ENCODE measurements around the gene SLC7A14. TPM values are rescaled to one million over a fixed set of nuclear protein-coding genes. Genes with fewer than 3 reads are reported as not detected.

SLC7A14 gene
- total and polyA plus RNA-seq, 10 of the 15 experiments (the other 5 are each of a cell fraction or from before 2014, with no cell fraction given): not detected

DNA sequence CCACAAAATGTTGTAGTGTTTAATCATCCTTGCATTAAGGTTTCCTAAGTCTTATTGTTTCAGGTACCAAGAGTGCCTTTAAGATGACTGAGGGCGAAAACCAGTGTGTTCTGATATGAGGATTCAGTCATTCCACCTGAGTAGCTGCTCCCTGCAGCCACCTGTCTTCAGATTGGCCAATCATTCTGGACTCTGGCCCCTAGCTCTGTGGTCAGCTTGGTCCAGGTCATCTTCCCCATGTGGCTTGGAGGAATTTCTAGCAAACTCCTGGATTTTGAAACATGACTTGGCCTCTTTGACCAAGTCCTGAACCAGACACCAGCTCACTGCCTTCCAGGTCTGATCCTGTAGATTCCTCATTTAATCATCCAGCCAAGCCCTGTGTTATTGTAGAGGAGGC is 7.8 kb upstream of the SLC7A14 start (continued):
- TF ChIP-seq, protein P1, sequence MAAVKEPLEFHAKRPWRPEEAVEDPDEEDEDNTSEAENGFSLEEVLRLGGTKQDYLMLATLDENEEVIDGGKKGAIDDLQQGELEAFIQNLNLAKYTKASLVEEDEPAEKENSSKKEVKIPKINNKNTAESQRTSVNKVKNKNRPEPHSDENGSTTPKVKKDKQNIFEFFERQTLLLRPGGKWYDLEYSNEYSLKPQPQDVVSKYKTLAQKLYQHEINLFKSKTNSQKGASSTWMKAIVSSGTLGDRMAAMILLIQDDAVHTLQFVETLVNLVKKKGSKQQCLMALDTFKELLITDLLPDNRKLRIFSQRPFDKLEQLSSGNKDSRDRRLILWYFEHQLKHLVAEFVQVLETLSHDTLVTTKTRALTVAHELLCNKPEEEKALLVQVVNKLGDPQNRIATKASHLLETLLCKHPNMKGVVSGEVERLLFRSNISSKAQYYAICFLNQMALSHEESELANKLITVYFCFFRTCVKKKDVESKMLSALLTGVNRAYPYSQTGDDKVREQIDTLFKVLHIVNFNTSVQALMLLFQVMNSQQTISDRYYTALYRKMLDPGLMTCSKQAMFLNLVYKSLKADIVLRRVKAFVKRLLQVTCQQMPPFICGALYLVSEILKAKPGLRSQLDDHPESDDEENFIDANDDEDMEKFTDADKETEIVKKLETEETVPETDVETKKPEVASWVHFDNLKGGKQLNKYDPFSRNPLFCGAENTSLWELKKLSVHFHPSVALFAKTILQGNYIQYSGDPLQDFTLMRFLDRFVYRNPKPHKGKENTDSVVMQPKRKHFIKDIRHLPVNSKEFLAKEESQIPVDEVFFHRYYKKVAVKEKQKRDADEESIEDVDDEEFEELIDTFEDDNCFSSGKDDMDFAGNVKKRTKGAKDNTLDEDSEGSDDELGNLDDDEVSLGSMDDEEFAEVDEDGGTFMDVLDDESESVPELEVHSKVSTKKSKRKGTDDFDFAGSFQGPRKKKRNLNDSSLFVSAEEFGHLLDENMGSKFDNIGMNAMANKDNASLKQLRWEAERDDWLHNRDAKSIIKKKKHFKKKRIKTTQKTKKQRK (IDR thresholded peaks at IDR 0.05; ENCODE audit: low read depth, low read length): no peak

DNA sequence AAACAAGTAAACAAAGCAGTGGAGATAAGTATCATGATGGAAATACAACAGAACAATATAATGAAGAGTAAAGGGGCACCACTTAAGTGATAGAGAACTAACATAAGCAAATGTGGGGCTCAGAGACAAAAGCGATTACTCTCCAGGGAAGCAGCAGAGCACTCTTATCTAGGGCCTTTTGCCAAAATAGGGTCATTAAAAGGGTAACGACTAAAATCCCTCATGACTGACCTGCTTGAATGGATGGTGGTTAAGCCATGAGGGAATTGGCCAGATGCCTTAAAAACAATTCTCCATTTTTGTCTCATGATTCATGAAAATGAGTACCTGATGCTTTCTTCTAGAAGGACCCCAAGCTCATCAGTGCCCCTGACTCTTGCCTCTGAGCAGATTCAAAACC is 3.2 kb upstream of the SLC7A14 start:
- ATAC-seq (no peak), FAIRE-seq (no peak), DNase-seq (ENCODE audit: low read depth, low spot score) (no peak)
- RAD21 ChIA-PET (ENCODE audit: unreplicated experiment): no interaction called here
- CTCF ChIA-PET: no interaction called here
- in situ Hi-C loops (cut with MboI) (no loop called here), intact Hi-C loops (cut with micrococcal nuclease; ENCODE audit: unreplicated experiment) (no loop called here)
- H3K27me3 ChIP-seq (replicated peaks in 1 of 2; ENCODE audit: control insufficient read depth in 2 of 2, insufficient read depth in 2 of 2, low read length in 1 of 2): peaks cover 2 to 11% of the 10 kb centered on the region in 2 experiments
- H3K27ac ChIP-seq (ENCODE audit: control insufficient read depth, insufficient read depth): no peak overlapping the region
- H3K4me2 ChIP-seq (ENCODE audit: control insufficient read depth, insufficient read depth): no peak overlapping the region
- no peaks in the 10 kb centered on the region for H3K4me1 ChIP-seq (ENCODE audit: control insufficient read depth, insufficient read depth, low read length)
- no peak overlapping the region for H3K9ac ChIP-seq (ENCODE audit: control insufficient read depth, insufficient read depth, low read length)
- WGBS (ENCODE audit: insufficient coverage, insufficient replicate concordance, low lambda C conversion rate, missing lambda C conversion rate): 45% methylated on average over 2 of the region's 2 CpGs
- peaks cover 4% of the 10 kb centered on the region; the same call in 2 of the 3 replicates for H3K9me3 ChIP-seq (replicated peaks; ENCODE audit: control insufficient read depth, insufficient read depth, low read length)
- no peaks in the 10 kb centered on the region for H3K36me3 ChIP-seq (ENCODE audit: control insufficient read depth in 2 of 2, insufficient read depth in 2 of 2, low read length in 1 of 2)
- SMC1A ChIA-PET (ENCODE audit: uncharacterized antibody, unreplicated experiment): interaction anchor here (0.9 kb wide), 1 partner anchor 139 kb away, joined by 3 read pairs; no protein-coding TSS in a partner anchor
- H3K4me3 ChIP-seq: no peak overlapping the region
- POLR2A ChIA-PET: no interaction called here
- BruUV-seq (replicated peaks): no TSS peak
- H4K20me1 ChIP-seq (ENCODE audit: control insufficient read depth, insufficient read depth): no peaks in the 10 kb centered on the region
- H3K79me2 ChIP-seq (ENCODE audit: control insufficient read depth, insufficient read depth, low read length): no peaks in the 10 kb centered on the region
- H2AFZ ChIP-seq (ENCODE audit: control insufficient read depth, low read depth, low read length): no peak overlapping the region
- TF ChIP-seq NRF1 (conservative IDR thresholded peaks at IDR 0.05; ENCODE audit: low read depth, low read length) (no peak), IKZF1 (conservative IDR thresholded peaks at IDR 0.05) (no peak), KLF5 (IDR thresholded peaks at IDR 0.05; ENCODE audit: partially characterized antibody) (no peak), SMAD5 (IDR thresholded peaks at IDR 0.05; ENCODE audit: low read depth) (no peak), NBN (IDR thresholded peaks at IDR 0.05) (no peak), ZBTB11 (CRISPR knock-in tag; IDR thresholded peaks at IDR 0.05) (no peak), EGR1 (IDR thresholded peaks at IDR 0.05; ENCODE audit: borderline replicate concordance in 1 of 2, low read depth in 2 of 2, low read length in 2 of 2) (no peak), MYC (IDR thresholded peaks at IDR 0.05; ENCODE audit: insufficient read depth, insufficient read length, insufficient replicate concordance, low read length, severe bottlenecking) (no peak), PAX5 (IDR thresholded peaks at IDR 0.05; ENCODE audit: borderline replicate concordance, low read depth, low read length) (no peak), MEF2B (IDR thresholded peaks at IDR 0.05; ENCODE audit: partially characterized antibody, poor library complexity, severe bottlenecking) (no peak), RAD21 (IDR thresholded peaks at IDR 0.05; ENCODE audit: insufficient read depth, low read depth, low read length) (no peak)
- TF ChIP-seq, protein P2, sequence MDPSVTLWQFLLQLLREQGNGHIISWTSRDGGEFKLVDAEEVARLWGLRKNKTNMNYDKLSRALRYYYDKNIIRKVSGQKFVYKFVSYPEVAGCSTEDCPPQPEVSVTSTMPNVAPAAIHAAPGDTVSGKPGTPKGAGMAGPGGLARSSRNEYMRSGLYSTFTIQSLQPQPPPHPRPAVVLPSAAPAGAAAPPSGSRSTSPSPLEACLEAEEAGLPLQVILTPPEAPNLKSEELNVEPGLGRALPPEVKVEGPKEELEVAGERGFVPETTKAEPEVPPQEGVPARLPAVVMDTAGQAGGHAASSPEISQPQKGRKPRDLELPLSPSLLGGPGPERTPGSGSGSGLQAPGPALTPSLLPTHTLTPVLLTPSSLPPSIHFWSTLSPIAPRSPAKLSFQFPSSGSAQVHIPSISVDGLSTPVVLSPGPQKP (IDR thresholded peaks at IDR 0.05; ENCODE audit: low read depth, low read length): no peak
